WTC11 (cell line): ENCODE results near the gene CAPNS1. TPM values are rescaled to one million over a fixed set of nuclear protein-coding genes. Genes with fewer than 3 reads are reported as not detected.

Experiments
- ATAC-seq: fragments of 200-7000 bp; cut with Tn5 transposase; 2 replicates; pipeline ENCODE4 v1.10.0; 2021; ENCODE audit warnings: mild to moderate bottlenecking, moderate library complexity
- CTCF ChIA-PET: fragments of 300-600 bp; sonication (Branson Sonifier 250); formaldehyde crosslinking; loops from one replicate; lab custom pipeline; 2021; ENCODE audit warnings: antibody characterized with exemption; lab: Charles Lee
- POLR2A ChIA-PET: fragments of 350-600 bp; sonication (Branson Sonifier 250); formaldehyde crosslinking; loops from one replicate; lab custom pipeline; 2021; ENCODE audit warnings: antibody characterized with exemption; lab: Charles Lee
- DNase-seq: peaks from one replicate; pipeline ENCODE4 v3.0.0; 2021; ENCODE audit warnings: low spot score
- H3K27ac Mint-ChIP-seq: 2 replicates; pipeline ENCODE4 v1.8.0; 2021; ENCODE audit warnings: mixed read lengths
- H3K27me3 Mint-ChIP-seq: 2 replicates; pipeline ENCODE4 v1.8.0; 2021; ENCODE audit warnings: low read depth, mild to moderate bottlenecking, moderate library complexity, mixed read lengths
- H3K36me3 Mint-ChIP-seq: 2 replicates; pipeline ENCODE4 v1.8.0; 2021; ENCODE audit warnings: mixed read lengths
- H3K4me1 Mint-ChIP-seq: 2 replicates; pipeline ENCODE4 v1.8.0; 2022; ENCODE audit warnings: mixed read lengths
- H3K4me3 Mint-ChIP-seq: 2 replicates; pipeline ENCODE4 v1.8.0; 2021; ENCODE audit warnings: mild to moderate bottlenecking, moderate library complexity, mixed read lengths
- H3K9me3 Mint-ChIP-seq: 2 replicates; pipeline ENCODE4 v1.8.0; 2021; ENCODE audit warnings: mixed read lengths
- CBFB ChIP-seq: sonication (generic); formaldehyde crosslinking; IDR thresholded peaks from 2 replicates; pipeline ENCODE4 v1.8.1; 2022; ENCODE audit warnings: mild to moderate bottlenecking, low read depth, missing genetic modification reagents
- CREM ChIP-seq: sonication (generic); formaldehyde crosslinking; IDR thresholded peaks from 2 replicates; pipeline ENCODE4 v1.8.1; 2022; ENCODE audit warnings: mild to moderate bottlenecking, missing genetic modification reagents, moderate library complexity
- ETV6 ChIP-seq: sonication (generic); formaldehyde crosslinking; IDR thresholded peaks from 2 replicates; pipeline ENCODE4 v1.8.1; 2022; ENCODE audit warnings: mild to moderate bottlenecking, missing genetic modification reagents
- GABPB1 ChIP-seq: sonication (generic); formaldehyde crosslinking; IDR thresholded peaks from 2 replicates; pipeline ENCODE4 v1.8.1; 2023; ENCODE audit warnings: mild to moderate bottlenecking, missing genetic modification reagents
- GRHL2 ChIP-seq: fragments of 250-450 bp; sonication (Bioruptor Pico); IDR thresholded peaks from 2 replicates; pipeline ENCODE4 v1.8.0; 2022; ENCODE audit warnings: mild to moderate bottlenecking, moderate library complexity; ENCODE audit not compliant: insufficient replicate concordance, severe bottlenecking
- GTF2I ChIP-seq: fragments of 250-450 bp; sonication (Bioruptor Pico); conservative IDR thresholded peaks from 2 replicates; pipeline ENCODE4 v1.4.0; 2021; ENCODE audit warnings: mild to moderate bottlenecking
- JUN ChIP-seq: sonication (generic); formaldehyde crosslinking; IDR thresholded peaks from 2 replicates; pipeline ENCODE4 v1.8.0; 2023; ENCODE audit warnings: mild to moderate bottlenecking, missing genetic modification reagents
- NFATC4 ChIP-seq: fragments of 250-450 bp; sonication (Bioruptor Pico); IDR thresholded peaks from 2 replicates; pipeline ENCODE4 v1.9.0; 2021; ENCODE audit warnings: mild to moderate bottlenecking
- RORB ChIP-seq: fragments of 250-450 bp; sonication (Bioruptor Pico); IDR thresholded peaks from 2 replicates; pipeline ENCODE4 v1.9.0; 2021; ENCODE audit warnings: mild to moderate bottlenecking
- TCF7 ChIP-seq: sonication (generic); formaldehyde crosslinking; IDR thresholded peaks from 2 replicates; pipeline ENCODE4 v1.8.0; 2022; ENCODE audit warnings: mild to moderate bottlenecking, low read depth, missing genetic modification reagents, moderate library complexity
- TEAD4 ChIP-seq: sonication (generic); formaldehyde crosslinking; IDR thresholded peaks from 2 replicates; pipeline ENCODE4 v1.8.0; 2022; ENCODE audit warnings: mild to moderate bottlenecking, missing genetic modification reagents
- TP53 ChIP-seq: sonication (generic); formaldehyde crosslinking; IDR thresholded peaks from 2 replicates; pipeline ENCODE4 v1.8.1; 2023; ENCODE audit warnings: mild to moderate bottlenecking, missing genetic modification reagents
- ZNF263 ChIP-seq: sonication (generic); formaldehyde crosslinking; IDR thresholded peaks from 2 replicates; pipeline ENCODE4 v1.8.1; 2022; ENCODE audit warnings: low read depth, mild to moderate bottlenecking, moderate library complexity, missing genetic modification reagents
- ZNF317 ChIP-seq: sonication (generic); formaldehyde crosslinking; IDR thresholded peaks from 2 replicates; pipeline ENCODE4 v1.8.1; 2023; ENCODE audit warnings: low read depth, mild to moderate bottlenecking, moderate library complexity, missing genetic modification reagents, borderline replicate concordance
- ZNF423 ChIP-seq: fragments of 250-450 bp; sonication (Bioruptor Pico); IDR thresholded peaks from 2 replicates; pipeline ENCODE4 v2.1.2; 2022; ENCODE audit warnings: mild to moderate bottlenecking, moderate library complexity
- total RNA-seq: library from RNA; stranded (reverse); gene quantifications from 3 replicates; pipeline ENCODE4 v1.2.3, GENCODE V29; 2021
- TF ChIP-seq, protein P1 (sequence below): sonication (generic); formaldehyde crosslinking; IDR thresholded peaks from 2 replicates; pipeline ENCODE4 v1.8.1; 2022; ENCODE audit warnings: low read depth, mild to moderate bottlenecking, moderate library complexity, missing genetic modification reagents, borderline replicate concordance
- TF ChIP-seq, protein P2 (sequence below): sonication (generic); formaldehyde crosslinking; IDR thresholded peaks from 2 replicates; pipeline ENCODE4 v1.8.1; 2022; ENCODE audit warnings: low read depth, missing genetic modification reagents, borderline replicate concordance
- TF ChIP-seq, protein P3 (sequence below): fragments of 250-450 bp; sonication (Bioruptor Pico); IDR thresholded peaks from 2 replicates; pipeline ENCODE4 v1.9.0; 2021; ENCODE audit warnings: mild to moderate bottlenecking, borderline replicate concordance
- TF ChIP-seq, protein P4 (sequence below): sonication (generic); formaldehyde crosslinking; IDR thresholded peaks from 2 replicates; pipeline ENCODE4 v1.8.0; 2023; ENCODE audit warnings: missing genetic modification reagents, mild to moderate bottlenecking, borderline replicate concordance
- TF ChIP-seq, protein P5 (sequence below): sonication (generic); formaldehyde crosslinking; IDR thresholded peaks from 2 replicates; pipeline ENCODE4 v1.8.1; 2022; ENCODE audit warnings: missing genetic modification reagents, borderline replicate concordance

Gene CAPNS1
- total RNA-seq, 1 experiment from 2014 or later: 358 TPM

DNA sequence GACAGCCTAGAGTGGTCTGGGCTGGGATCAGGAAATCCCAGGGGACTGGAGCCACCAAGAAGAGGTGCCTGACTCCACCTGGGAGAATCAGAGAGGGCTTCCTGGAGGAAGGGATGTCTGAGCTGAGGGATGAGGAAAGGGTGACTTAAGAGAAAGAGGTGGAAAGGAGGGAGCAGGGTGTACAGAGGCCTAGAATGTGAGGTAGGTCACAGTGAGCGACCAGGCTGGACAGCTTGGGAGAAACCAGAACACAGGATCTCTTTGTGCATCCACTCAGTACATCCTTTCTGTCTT, 23.6 kb upstream of the CAPNS1 start (continued):
- TF ChIP-seq TP53 (CRISPR knock-in tag) (no peak), GRHL2 (CRISPR knock-in tag) (no peak), ZNF317 (CRISPR knock-in tag) (no peak)
- TF ChIP-seq, all 79 proteins: peak for 0

DNA sequence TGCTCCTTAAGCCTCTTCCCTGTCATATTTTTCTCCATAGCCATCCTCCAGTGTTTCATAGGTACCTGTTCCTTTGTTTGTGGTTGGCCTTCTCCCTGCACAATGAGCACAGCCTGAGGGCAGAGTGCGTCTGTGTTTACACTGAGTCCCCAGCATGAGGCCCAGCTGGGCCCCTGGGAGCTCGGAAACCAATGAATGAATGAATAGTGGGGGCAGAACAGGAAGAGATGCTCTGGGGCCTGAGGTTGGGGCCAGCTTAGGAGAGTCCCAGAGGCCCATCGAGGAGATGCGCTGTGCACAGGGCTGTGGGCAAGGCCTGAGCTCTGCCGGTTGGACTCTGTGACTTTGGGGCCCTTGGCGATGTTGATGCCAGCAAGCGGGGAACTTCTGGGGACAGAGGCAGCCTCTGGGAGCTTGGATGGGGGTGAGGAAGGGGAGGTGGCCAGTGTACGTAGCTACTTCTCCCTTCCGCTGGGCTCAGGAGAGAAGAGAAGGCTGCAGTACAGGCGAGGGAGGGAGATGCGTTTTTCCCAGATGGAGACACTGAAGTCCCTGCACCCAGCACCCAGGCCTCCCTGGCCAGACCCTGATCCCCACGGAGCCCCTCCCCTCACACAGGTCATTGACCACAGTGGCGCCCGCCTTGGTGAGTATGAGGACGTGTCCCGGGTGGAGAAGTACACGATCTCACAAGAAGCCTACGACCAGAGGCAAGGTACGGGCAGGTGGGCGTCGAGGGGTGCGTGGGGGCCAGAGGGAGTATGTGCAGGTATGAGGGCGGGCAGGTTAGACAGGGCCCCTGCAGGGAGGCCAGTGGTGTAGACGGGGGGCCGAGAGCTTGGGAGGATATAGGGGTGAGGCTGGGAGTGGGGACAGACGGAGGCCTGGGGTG, 19.5 kb upstream of the CAPNS1 start:
- H3K36me3 Mint-ChIP-seq: peaks cover 43% of the 10 kb centered on the region
- no peaks in the 10 kb centered on the region for H3K9me3 Mint-ChIP-seq
- ATAC-seq: no peak
- POLR2A ChIA-PET: interaction anchor here (0.5 kb wide), 1 partner anchor 188 kb away, joined by 3 read pairs; no protein-coding TSS in a partner anchor
- DNase-seq: no peak
- TF ChIP-seq ZNF423 (0 out of 2 replicates have a peak, but pooled peaks have one; percentile 29), ZNF317 (CRISPR knock-in tag) (no peak), GABPB1 (CRISPR knock-in tag) (peak; percentile 37)
- peak overlapping the region; percentile 42 for H3K27ac Mint-ChIP-seq
- H3K4me1 Mint-ChIP-seq: peaks cover 18% of the 10 kb centered on the region
- H3K4me3 Mint-ChIP-seq: 0 out of 2 replicates have a peak overlapping the region, but pooled peaks have one; percentile 18
- CTCF ChIA-PET: interaction anchor here (0.6 kb wide), 1 partner anchor 527 kb away, joined by 3 read pairs; no protein-coding TSS in a partner anchor
- H3K27me3 Mint-ChIP-seq: no peaks in the 10 kb centered on the region

DNA sequence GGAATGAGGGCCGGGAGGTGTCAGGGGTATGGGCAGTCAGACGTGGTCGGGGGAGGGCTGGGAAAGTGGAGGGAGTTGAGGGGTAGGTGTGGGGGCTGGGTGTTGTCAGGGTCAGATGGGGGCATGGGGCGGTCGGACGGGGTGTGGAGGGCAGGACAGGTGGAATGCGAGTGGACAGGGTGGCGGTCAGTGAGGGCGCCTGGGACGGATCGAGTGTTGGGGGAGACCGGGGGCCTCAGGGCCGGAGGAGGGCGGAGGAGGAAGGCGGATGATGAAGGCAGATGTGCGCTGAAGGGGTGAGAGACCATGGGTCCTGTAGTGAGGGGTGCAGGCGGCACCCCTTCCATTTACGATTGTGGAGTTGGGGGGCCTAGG, 18.9 kb upstream of the CAPNS1 start:
- H3K27me3 Mint-ChIP-seq: no peaks in the 10 kb centered on the region
- ChIA-PET POLR2A (no interaction called here), CTCF (no interaction called here)
- H3K36me3 Mint-ChIP-seq: peaks cover 50% of the 10 kb centered on the region
- no peaks in the 10 kb centered on the region for H3K9me3 Mint-ChIP-seq
- H3K27ac Mint-ChIP-seq: no peak overlapping the region
- H3K4me1 Mint-ChIP-seq: peaks cover 16% of the 10 kb centered on the region
- DNase-seq (no peak), ATAC-seq (no peak)
- no peak overlapping the region for H3K4me3 Mint-ChIP-seq
- TF ChIP-seq TCF7 (CRISPR knock-in tag) (no peak), GTF2I (CRISPR knock-in tag) (no peak), NFATC4 (CRISPR knock-in tag) (no peak), TEAD4 (no peak), ZNF263 (CRISPR knock-in tag) (no peak), CBFB (CRISPR knock-in tag) (no peak), JUN (CRISPR knock-in tag) (no peak), RORB (CRISPR knock-in tag) (no peak), CREM (CRISPR knock-in tag) (no peak), ETV6 (CRISPR knock-in tag) (no peak)
- TF ChIP-seq, protein P1, sequence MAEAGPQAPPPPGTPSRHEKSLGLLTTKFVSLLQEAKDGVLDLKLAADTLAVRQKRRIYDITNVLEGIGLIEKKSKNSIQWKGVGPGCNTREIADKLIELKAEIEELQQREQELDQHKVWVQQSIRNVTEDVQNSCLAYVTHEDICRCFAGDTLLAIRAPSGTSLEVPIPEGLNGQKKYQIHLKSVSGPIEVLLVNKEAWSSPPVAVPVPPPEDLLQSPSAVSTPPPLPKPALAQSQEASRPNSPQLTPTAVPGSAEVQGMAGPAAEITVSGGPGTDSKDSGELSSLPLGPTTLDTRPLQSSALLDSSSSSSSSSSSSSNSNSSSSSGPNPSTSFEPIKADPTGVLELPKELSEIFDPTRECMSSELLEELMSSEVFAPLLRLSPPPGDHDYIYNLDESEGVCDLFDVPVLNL: no peak
- TF ChIP-seq, protein P2, sequence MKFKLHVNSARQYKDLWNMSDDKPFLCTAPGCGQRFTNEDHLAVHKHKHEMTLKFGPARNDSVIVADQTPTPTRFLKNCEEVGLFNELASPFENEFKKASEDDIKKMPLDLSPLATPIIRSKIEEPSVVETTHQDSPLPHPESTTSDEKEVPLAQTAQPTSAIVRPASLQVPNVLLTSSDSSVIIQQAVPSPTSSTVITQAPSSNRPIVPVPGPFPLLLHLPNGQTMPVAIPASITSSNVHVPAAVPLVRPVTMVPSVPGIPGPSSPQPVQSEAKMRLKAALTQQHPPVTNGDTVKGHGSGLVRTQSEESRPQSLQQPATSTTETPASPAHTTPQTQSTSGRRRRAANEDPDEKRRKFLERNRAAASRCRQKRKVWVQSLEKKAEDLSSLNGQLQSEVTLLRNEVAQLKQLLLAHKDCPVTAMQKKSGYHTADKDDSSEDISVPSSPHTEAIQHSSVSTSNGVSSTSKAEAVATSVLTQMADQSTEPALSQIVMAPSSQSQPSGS (CRISPR knock-in tag): no peak
- TF ChIP-seq, protein P3, sequence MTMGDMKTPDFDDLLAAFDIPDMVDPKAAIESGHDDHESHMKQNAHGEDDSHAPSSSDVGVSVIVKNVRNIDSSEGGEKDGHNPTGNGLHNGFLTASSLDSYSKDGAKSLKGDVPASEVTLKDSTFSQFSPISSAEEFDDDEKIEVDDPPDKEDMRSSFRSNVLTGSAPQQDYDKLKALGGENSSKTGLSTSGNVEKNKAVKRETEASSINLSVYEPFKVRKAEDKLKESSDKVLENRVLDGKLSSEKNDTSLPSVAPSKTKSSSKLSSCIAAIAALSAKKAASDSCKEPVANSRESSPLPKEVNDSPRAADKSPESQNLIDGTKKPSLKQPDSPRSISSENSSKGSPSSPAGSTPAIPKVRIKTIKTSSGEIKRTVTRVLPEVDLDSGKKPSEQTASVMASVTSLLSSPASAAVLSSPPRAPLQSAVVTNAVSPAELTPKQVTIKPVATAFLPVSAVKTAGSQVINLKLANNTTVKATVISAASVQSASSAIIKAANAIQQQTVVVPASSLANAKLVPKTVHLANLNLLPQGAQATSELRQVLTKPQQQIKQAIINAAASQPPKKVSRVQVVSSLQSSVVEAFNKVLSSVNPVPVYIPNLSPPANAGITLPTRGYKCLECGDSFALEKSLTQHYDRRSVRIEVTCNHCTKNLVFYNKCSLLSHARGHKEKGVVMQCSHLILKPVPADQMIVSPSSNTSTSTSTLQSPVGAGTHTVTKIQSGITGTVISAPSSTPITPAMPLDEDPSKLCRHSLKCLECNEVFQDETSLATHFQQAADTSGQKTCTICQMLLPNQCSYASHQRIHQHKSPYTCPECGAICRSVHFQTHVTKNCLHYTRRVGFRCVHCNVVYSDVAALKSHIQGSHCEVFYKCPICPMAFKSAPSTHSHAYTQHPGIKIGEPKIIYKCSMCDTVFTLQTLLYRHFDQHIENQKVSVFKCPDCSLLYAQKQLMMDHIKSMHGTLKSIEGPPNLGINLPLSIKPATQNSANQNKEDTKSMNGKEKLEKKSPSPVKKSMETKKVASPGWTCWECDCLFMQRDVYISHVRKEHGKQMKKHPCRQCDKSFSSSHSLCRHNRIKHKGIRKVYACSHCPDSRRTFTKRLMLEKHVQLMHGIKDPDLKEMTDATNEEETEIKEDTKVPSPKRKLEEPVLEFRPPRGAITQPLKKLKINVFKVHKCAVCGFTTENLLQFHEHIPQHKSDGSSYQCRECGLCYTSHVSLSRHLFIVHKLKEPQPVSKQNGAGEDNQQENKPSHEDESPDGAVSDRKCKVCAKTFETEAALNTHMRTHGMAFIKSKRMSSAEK: no peak
- TF ChIP-seq, protein P4, sequence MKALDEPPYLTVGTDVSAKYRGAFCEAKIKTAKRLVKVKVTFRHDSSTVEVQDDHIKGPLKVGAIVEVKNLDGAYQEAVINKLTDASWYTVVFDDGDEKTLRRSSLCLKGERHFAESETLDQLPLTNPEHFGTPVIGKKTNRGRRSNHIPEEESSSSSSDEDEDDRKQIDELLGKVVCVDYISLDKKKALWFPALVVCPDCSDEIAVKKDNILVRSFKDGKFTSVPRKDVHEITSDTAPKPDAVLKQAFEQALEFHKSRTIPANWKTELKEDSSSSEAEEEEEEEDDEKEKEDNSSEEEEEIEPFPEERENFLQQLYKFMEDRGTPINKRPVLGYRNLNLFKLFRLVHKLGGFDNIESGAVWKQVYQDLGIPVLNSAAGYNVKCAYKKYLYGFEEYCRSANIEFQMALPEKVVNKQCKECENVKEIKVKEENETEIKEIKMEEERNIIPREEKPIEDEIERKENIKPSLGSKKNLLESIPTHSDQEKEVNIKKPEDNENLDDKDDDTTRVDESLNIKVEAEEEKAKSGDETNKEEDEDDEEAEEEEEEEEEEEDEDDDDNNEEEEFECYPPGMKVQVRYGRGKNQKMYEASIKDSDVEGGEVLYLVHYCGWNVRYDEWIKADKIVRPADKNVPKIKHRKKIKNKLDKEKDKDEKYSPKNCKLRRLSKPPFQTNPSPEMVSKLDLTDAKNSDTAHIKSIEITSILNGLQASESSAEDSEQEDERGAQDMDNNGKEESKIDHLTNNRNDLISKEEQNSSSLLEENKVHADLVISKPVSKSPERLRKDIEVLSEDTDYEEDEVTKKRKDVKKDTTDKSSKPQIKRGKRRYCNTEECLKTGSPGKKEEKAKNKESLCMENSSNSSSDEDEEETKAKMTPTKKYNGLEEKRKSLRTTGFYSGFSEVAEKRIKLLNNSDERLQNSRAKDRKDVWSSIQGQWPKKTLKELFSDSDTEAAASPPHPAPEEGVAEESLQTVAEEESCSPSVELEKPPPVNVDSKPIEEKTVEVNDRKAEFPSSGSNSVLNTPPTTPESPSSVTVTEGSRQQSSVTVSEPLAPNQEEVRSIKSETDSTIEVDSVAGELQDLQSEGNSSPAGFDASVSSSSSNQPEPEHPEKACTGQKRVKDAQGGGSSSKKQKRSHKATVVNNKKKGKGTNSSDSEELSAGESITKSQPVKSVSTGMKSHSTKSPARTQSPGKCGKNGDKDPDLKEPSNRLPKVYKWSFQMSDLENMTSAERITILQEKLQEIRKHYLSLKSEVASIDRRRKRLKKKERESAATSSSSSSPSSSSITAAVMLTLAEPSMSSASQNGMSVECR (CRISPR knock-in tag): no peak
- TF ChIP-seq, protein P5, sequence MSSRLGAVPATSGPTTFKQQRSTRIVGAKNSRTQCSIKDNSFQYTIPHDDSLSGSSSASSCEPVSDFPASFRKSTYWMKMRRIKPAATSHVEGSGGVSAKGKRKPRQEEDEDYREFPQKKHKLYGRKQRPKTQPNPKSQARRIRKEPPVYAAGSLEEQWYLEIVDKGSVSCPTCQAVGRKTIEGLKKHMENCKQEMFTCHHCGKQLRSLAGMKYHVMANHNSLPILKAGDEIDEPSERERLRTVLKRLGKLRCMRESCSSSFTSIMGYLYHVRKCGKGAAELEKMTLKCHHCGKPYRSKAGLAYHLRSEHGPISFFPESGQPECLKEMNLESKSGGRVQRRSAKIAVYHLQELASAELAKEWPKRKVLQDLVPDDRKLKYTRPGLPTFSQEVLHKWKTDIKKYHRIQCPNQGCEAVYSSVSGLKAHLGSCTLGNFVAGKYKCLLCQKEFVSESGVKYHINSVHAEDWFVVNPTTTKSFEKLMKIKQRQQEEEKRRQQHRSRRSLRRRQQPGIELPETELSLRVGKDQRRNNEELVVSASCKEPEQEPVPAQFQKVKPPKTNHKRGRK (CRISPR knock-in tag): no peak
